NCI-H1048 (cell line): ENCODE measurements around the gene PLAAT3.
"Not testable (repeated sequence)": the region's sequence is repeated elsewhere in the genome, so short reads cannot be mapped to it uniquely, and the experiment has no call there.

Experiments
- DNase-seq: peaks from one replicate; lab custom pipeline; 2025; lab: John Stamatoyannopoulos, UW

The PLAAT3 gene

DNA sequence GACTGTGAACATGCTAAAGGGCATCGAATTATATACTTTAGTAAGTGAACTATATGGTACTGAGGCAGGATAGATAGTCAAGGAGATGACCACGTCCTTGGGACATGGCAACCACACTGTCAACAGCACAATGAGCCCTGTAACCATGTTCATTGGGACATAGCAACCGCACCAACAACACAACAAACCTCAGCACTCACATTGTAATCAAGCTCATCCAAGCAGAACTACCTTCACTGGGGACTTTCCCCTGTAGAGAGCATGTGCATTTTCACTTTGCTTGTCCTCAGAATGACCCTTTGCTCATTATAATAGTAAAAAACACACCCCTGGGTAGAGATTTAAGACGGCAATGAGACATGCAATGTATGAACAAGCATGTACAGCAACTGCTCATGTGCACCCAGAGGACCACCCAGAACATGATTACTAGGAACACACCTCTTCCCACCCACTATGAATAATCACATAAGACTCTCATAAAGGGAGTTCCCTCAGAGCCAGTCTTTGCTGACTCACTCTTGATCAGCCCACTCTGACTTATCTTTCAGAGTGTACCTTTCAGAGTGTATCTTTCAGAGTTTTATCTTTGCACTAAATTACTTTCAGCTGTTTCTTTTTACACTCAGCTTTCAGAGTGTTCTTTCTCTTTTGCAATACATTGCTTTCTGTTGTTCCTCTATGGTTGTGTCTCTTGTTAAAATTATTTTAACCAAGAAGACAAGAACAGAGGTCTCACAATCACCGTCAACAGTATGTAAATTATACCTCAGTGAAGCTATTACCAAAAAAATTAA, 47.0 kb downstream of the PLAAT3 start:
- no peak for DNase-seq

DNA sequence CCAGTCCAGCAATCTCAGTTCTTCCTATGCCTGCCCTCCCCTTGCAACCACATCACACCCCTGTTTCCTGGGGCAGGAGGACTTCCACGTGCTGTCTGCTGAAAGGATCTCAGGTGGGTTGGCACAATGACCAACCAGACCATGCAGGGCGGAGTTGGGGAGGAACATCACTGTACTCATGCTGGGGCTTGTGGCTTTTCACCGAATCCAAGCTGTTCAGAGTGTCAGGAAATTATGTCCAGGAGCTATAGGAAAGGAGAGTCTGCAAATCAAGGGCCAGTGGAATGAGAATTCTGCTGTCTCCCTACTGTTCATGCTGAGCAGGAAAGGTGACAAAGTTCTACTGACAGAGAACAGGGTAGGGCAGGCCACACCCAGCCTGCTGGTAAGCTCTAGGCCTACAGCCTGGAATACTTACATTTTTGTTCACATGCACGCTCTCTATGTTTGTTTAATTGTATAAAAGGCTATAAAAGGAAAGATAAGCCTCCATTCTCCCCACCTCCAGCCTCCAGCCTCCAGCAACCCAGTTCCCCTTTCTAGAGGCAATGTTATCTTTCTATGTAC, 49.4 kb downstream of the PLAAT3 start:
- DNase-seq, result no peak

GRCh38 chr11:63564056-63564774, 50.0 kb downstream of the PLAAT3 start:
- no peak for DNase-seq

- DNase-seq, result no peak
These were observed 50.8 kb downstream of the PLAAT3 start, which contains the start of gene PLAAT2 for GRCh38 chr11:63563201-63564055. Gene PLAAT2, minus strand, starts transcription at chr11:63563379. Its CDS starts 55 bp downstream, at chr11:63563324.

- no peak for DNase-seq
These were observed 53.6 kb downstream of the PLAAT3 start for GRCh38 chr11:63560506-63561180.

DNA sequence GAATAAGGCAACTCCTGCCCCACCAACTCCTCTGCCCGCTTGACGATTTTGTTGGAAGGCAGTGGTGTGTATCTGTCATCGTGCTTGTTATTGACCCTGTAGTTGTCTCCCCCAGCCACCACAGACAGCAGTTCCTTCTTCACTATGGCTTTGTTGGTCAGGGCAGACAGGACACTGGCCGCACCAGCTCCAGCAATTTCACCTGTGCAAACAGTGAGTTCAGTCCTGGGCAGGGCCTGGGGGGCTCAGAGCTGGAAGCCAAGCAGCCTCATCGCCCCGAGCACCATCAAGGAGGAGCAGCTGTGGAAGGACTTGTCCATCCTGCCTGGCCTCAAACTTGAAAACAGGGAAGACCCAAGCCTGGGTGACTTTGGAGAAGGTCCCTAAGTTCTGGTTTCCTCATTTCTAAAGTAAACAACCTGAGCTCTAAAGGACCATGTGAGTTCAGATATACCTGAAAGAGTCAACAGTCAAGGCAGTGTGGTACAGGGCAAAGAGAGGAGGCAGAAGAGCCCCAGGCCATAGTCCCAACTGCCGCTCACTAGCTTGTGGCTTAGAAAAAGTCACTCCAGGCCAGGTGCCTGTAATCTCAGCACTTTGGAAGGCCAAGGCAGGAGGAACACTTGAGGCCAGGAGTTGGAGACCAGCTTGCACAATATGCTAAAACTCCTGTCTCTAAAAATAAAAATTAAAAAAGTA, 55.6 kb downstream of the PLAAT3 start:
- DNase-seq, result no peak

DNA sequence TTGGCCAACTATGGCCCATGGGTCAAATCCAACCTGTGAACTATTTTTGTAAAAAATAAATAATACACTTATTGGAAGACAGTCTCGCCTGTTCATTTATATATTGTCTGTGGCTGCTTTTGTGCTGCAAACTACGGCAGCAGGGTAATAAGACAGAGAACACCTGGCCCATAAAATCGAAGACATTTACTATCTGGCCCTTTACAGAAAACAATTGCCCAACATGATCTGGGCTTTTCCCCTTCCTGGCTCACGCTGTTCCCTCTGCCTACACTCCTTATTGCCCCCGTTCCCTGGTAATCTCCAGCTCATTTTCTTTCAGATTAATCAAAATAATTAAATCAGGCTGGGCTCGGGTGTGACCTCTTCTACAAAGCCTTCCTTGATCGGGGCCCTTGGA, 56.7 kb downstream of the PLAAT3 start:
- no peak for DNase-seq

GRCh38 chr11:63556404-63557013, 57.7 kb downstream of the PLAAT3 start:
- no peak for DNase-seq

- no peak for DNase-seq
These were observed 59.4 kb downstream of the PLAAT3 start for GRCh38 chr11:63554877-63555223.

GRCh38 chr11:63553759-63554158, 60.5 kb downstream of the PLAAT3 start:
- DNase-seq, result no peak

DNA sequence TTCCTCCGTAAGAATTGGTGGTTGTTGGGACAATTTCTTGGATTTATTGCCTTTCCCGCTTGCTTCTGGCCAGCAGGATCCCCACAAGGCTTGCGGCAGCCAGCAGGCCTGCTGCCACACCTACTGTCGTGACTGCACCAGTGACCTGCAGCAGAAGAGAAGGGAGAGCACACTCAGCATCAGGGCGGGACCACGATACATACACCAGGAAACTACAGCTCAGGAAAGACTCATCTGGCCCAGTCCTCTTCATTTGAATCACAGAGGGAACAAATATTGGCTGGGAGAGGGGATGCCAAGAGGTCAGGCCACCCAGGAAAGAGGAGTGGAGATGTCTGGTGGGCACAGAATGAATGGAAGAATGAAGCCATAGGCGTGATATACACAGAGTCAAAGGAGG, 61.3 kb downstream of the PLAAT3 start:
- DNase-seq, result no peak

- no peak for DNase-seq
These were observed 62.4 kb downstream of the PLAAT3 start for GRCh38 chr11:63551889-63552266.

DNA sequence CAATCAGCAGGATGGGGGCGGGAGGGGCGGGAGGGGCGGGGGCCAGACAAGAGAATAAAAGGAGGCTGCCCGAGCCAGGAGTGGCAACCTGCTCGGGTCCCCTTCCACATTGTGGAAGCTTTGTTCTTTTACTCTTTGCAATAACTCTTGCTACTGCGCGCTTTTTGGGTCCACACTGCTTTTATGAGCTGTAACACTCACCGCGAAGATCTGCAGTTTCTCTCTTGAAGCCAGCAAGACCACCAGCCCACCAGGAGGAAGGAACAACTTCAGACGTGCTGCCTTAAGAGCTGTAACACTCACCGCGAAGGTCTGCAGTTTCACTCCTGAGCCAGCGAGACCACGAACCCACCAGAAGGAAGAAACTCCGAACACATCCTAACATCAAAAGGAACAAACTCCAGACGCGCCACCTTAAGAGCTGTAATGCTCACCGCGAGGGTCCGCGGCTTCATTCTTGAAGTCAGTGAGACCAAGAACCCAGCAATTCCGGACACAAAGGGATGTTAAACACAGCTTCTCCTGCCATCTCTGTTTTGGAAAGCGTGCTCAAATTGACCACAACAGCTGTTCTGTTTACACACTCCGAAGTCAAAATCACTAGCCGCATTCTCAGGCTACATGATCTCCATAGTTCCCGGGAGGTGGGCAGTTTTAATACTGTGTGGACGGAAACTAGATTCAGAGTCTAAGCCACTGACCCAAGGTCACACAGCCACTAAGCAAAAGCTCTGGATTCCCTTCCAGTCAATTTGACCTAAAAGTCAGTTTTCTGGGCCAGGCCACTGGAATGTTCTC, 62.9 kb downstream of the PLAAT3 start:
- no peak for DNase-seq

- DNase-seq, result not testable (repeated sequence)
These were observed 64.0 kb downstream of the PLAAT3 start for GRCh38 chr11:63550156-63550700.

- DNase-seq, result no peak
These were observed 64.8 kb downstream of the PLAAT3 start for GRCh38 chr11:63549411-63549810.

- no peak for DNase-seq
These were observed 66.1 kb downstream of the PLAAT3 start for GRCh38 chr11:63548178-63548577.

DNA sequence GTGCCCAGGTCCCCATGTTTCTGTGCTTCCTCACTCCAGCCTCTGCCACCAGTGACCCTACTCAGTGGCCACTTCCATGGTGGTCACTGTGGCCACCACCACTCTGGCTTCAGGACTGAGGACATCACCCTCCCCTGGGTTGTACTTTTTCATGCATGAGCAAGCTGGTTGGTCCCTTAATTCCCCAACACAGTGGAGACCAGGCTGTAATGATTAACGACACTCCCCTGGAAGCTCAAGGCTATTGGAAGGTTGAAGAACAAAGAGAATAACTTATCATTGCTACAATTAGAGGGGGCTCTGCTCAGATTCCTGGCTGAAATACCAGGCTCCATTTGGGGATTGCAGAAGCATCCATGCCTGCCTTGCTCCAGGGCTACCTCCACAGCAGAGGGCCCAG, 67.2 kb downstream of the PLAAT3 start:
- DNase-seq, result no peak

GRCh38 chr11:63543711-63544110, 70.5 kb downstream of the PLAAT3 start:
- DNase-seq, result no peak

DNA sequence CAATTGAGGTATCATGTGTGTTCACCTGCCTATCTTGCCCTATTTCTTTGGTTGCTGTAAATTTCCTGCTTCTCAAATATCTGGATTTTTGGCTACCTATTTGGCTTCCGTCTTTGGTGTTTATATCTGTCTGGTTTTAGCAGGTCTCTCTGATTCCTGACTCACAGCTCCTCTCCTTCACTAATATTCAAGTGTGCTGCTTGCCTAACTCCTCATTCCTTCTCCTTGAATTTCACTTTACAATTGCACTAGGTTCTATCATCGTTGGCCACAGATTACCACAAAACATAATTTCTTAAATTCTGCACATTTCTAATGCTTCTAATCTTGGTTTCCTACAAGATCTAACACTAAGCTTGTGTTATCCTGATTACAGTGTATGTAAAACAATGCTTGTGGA, 71.7 kb downstream of the PLAAT3 start:
- DNase-seq, result not testable (repeated sequence)
